OCI-LY1 (cell line): ENCODE data around the gene LALBA.

Experiments
- H2AFZ ChIP-seq: fragments of 200-600 bp; sonication (generic), shearing (Covaris generic); 2 replicates; pipeline ENCODE4 v1.6.0; 2014; ENCODE audit warnings: antibody characterized with exemption, mild to moderate bottlenecking, low read length
- H3F3A ChIP-seq: fragments of 200-600 bp; sonication (generic), shearing (Covaris generic); 2 replicates; pipeline ENCODE4 v1.6.0; 2014; ENCODE audit warnings: mild to moderate bottlenecking, antibody characterized with exemption, low read length, moderate library complexity; ENCODE audit not compliant: insufficient read depth
- H3K27ac ChIP-seq: fragments of 200-600 bp; sonication (generic); 2 replicates; pipeline ENCODE4 v1.5.1; 2014; ENCODE audit warnings: low read length, mixed run types, mild to moderate bottlenecking, low read depth; ENCODE audit not compliant: poor library complexity, severe bottlenecking
- H3K27me3 ChIP-seq: fragments of 200-600 bp; sonication (generic); 2 replicates; pipeline ENCODE4 v1.6.0; 2014; ENCODE audit warnings: antibody characterized with exemption, mild to moderate bottlenecking, low read length, moderate library complexity; ENCODE audit not compliant: insufficient read depth
- H3K36me3 ChIP-seq: fragments of 200-600 bp; sonication (generic); 2 replicates; pipeline ENCODE4 v1.6.1; 2014; ENCODE audit warnings: mild to moderate bottlenecking, antibody characterized with exemption, low read length, moderate library complexity, mixed read lengths; ENCODE audit not compliant: insufficient read depth
- H3K4me1 ChIP-seq: fragments of 200-600 bp; sonication (generic); 2 replicates; pipeline ENCODE4 v1.5.1; 2014; ENCODE audit warnings: mild to moderate bottlenecking, low read length, moderate library complexity; ENCODE audit not compliant: insufficient read depth, severe bottlenecking
- H3K4me2 ChIP-seq: fragments of 200-600 bp; sonication (generic), shearing (Covaris generic); 2 replicates; pipeline ENCODE4 v1.6.1; 2014; ENCODE audit warnings: low read length
- H3K4me3 ChIP-seq: fragments of 200-600 bp; sonication (generic); 2 replicates; pipeline ENCODE4 v1.5.1; 2014; ENCODE audit warnings: low read length, low read depth, mild to moderate bottlenecking, mixed read lengths; ENCODE audit not compliant: poor library complexity, severe bottlenecking
- H3K79me2 ChIP-seq: fragments of 200-600 bp; shearing (Covaris generic); 2 replicates; pipeline ENCODE4 v1.6.1; 2016; ENCODE audit warnings: mixed run types, low read length, mixed read lengths; ENCODE audit not compliant: insufficient read depth
- H3K9ac ChIP-seq: fragments of 200-600 bp; sonication (generic), shearing (Covaris generic); 2 replicates; pipeline ENCODE4 v1.6.1; 2014; ENCODE audit warnings: mild to moderate bottlenecking, low read length, mixed read lengths
- H3K9me2 ChIP-seq: fragments of 200-600 bp; sonication (generic), shearing (Covaris generic); 2 replicates; pipeline ENCODE4 v1.6.1; 2014; ENCODE audit warnings: low read depth, mild to moderate bottlenecking, low read length, mixed read lengths
- H3K9me3 ChIP-seq: fragments of 200-600 bp; shearing (Covaris generic); 2 replicates; pipeline ENCODE4 v1.6.1; 2014; ENCODE audit warnings: low read length, mixed read lengths
- H4K20me1 ChIP-seq: fragments of 200-600 bp; sonication (generic), shearing (Covaris generic); 2 replicates; pipeline ENCODE4 v1.6.0; 2016; ENCODE audit warnings: mild to moderate bottlenecking, low read length; ENCODE audit not compliant: insufficient read depth
- EZH2 ChIP-seq: fragments of 200-600 bp; sonication (generic), shearing (Covaris generic); IDR thresholded peaks from 2 replicates; pipeline ENCODE4 v1.8.0; 2017; ENCODE audit warnings: borderline replicate concordance, mixed run types, mild to moderate bottlenecking, antibody characterized with exemption, low read length, moderate library complexity, mixed read lengths
- TF ChIP-seq, protein P1 (sequence below): fragments of 200-600 bp; sonication (generic), shearing (Covaris generic); IDR thresholded peaks from 2 replicates; pipeline ENCODE4 v1.5.1; 2017; ENCODE audit warnings: mild to moderate bottlenecking, antibody characterized with exemption, low read length, moderate library complexity, mixed read lengths

The LALBA gene

DNA sequence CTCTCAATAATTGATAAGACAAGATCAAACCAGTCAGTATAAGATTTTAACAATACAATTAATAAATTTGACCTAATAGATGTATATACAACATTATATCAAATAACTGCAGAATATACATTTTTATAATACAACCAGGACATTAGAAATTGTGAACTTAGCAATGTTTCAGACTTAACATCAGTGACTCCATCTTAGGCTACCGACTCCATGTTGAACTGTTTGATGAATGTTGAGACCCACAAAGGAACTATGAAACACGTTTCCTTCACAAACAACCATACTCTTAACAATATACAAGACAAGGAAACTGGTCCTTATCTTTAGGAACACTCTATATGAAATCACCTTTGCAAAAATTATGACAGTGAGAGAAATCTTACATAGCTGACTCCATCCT, 13.9 kb upstream of the LALBA start:
- no peaks in the 10 kb centered on the region for H3K9me3 ChIP-seq
- H3K4me3 ChIP-seq = no peak overlapping the region
- H3K79me2 ChIP-seq = no peaks in the 10 kb centered on the region
- no peaks in the 10 kb centered on the region for H3K27me3 ChIP-seq
- H4K20me1 ChIP-seq = no peaks in the 10 kb centered on the region
- no peak overlapping the region for H2AFZ ChIP-seq
- no peaks in the 10 kb centered on the region for H3K9me2 ChIP-seq
- H3K4me1 ChIP-seq = no peaks in the 10 kb centered on the region
- H3K4me2 ChIP-seq = no peak overlapping the region
- no peak overlapping the region for H3K27ac ChIP-seq
- H3K36me3 ChIP-seq = no peaks in the 10 kb centered on the region
- no peaks in the 10 kb centered on the region for H3F3A ChIP-seq
- H3K9ac ChIP-seq = no peak overlapping the region
- TF ChIP-seq, protein P1, sequence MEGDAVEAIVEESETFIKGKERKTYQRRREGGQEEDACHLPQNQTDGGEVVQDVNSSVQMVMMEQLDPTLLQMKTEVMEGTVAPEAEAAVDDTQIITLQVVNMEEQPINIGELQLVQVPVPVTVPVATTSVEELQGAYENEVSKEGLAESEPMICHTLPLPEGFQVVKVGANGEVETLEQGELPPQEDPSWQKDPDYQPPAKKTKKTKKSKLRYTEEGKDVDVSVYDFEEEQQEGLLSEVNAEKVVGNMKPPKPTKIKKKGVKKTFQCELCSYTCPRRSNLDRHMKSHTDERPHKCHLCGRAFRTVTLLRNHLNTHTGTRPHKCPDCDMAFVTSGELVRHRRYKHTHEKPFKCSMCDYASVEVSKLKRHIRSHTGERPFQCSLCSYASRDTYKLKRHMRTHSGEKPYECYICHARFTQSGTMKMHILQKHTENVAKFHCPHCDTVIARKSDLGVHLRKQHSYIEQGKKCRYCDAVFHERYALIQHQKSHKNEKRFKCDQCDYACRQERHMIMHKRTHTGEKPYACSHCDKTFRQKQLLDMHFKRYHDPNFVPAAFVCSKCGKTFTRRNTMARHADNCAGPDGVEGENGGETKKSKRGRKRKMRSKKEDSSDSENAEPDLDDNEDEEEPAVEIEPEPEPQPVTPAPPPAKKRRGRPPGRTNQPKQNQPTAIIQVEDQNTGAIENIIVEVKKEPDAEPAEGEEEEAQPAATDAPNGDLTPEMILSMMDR = no peak
- no peak for TF ChIP-seq EZH2

DNA sequence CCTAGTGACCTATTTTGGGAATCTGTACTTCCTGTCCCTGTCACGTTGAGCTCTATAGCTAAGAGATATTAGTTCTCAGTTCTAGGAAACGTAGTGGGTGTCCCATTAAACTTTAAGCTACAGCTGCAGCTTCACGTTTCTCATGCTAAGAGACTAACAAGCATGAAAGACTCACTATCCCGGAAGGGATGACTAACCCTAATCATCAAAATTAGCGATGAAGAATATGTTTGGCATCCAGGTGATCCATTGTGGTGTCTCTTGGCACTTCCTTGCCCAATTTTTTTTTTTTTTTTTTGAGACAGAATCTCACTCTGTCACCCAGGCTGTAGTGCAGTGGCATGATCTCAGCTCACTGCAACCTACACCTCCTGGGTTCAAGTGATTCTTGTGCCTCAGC, 11.0 kb upstream of the LALBA start:
- H4K20me1 ChIP-seq = no peaks in the 10 kb centered on the region
- H3K27ac ChIP-seq = no peak overlapping the region
- H3K9ac ChIP-seq = no peak overlapping the region
- H3K4me2 ChIP-seq = no peak overlapping the region
- no peak overlapping the region for H2AFZ ChIP-seq
- no peaks in the 10 kb centered on the region for H3K9me2 ChIP-seq
- H3K79me2 ChIP-seq = no peaks in the 10 kb centered on the region
- H3K27me3 ChIP-seq = no peaks in the 10 kb centered on the region
- TF ChIP-seq, protein P1 = no peak
- TF ChIP-seq EZH2 = no peak
- no peaks in the 10 kb centered on the region for H3K36me3 ChIP-seq
- H3K4me1 ChIP-seq = no peaks in the 10 kb centered on the region
- no peak overlapping the region for H3K4me3 ChIP-seq
- no peaks in the 10 kb centered on the region for H3K9me3 ChIP-seq
- H3F3A ChIP-seq = no peaks in the 10 kb centered on the region

DNA sequence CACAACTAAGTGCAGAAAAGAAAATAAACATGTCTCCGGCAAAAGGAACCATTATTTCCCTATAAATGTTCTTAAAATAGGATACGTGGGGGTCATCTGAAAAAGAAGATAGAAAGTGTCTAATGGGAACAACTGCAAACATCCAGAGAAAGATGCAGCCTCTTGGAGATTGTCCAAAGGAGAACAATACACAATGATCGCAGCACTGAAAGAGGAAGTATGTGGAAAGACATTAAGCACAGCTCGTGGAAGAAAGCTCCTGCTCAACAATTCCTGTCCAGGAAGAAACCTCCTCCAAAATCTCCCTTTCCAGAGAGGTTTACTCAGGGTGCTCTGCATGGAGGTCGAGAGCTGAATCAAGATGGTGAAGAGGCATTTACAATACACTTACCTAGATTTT, 2.5 kb upstream of the LALBA start:
- no peaks in the 10 kb centered on the region for H3F3A ChIP-seq
- no peak overlapping the region for H3K4me2 ChIP-seq
- no peak for TF ChIP-seq EZH2
- TF ChIP-seq, protein P1 = no peak
- no peaks in the 10 kb centered on the region for H3K79me2 ChIP-seq
- no peaks in the 10 kb centered on the region for H3K36me3 ChIP-seq
- no peak overlapping the region for H3K9ac ChIP-seq
- no peaks in the 10 kb centered on the region for H3K9me3 ChIP-seq
- no peak overlapping the region for H3K27ac ChIP-seq
- H3K4me3 ChIP-seq = no peak overlapping the region
- no peaks in the 10 kb centered on the region for H3K4me1 ChIP-seq
- no peaks in the 10 kb centered on the region for H3K27me3 ChIP-seq
- H3K9me2 ChIP-seq = no peaks in the 10 kb centered on the region
- H4K20me1 ChIP-seq = no peaks in the 10 kb centered on the region
- H2AFZ ChIP-seq = no peak overlapping the region
